T-helper 1 cell treated with Interleukin-12 subunit alpha and Interleukin-12 subunit beta and Interleukin-4 antibody, amounts not matched to agents 30 ng/mL and 1 ng/mL, for 36 hours (primary cell): ENCODE measurements around the gene DTNB. TPM values are rescaled to one million over a fixed set of nuclear protein-coding genes. Genes with fewer than 3 reads are reported as not detected.

Experiments
- intact Hi-C: fragments of 100-400 bp; cut with micrococcal nuclease; formaldehyde crosslinking; loops from one replicate; pipeline ENCODE4 v1.15.1; 2024
- total RNA-seq: library from RNA; stranded (reverse); gene quantifications from 2 replicates; pipeline ENCODE4 v1.2.3, GENCODE V29; 2022

DTNB gene
- total RNA-seq, 1 donor from 2014 or later, result 28.9 TPM

DNA sequence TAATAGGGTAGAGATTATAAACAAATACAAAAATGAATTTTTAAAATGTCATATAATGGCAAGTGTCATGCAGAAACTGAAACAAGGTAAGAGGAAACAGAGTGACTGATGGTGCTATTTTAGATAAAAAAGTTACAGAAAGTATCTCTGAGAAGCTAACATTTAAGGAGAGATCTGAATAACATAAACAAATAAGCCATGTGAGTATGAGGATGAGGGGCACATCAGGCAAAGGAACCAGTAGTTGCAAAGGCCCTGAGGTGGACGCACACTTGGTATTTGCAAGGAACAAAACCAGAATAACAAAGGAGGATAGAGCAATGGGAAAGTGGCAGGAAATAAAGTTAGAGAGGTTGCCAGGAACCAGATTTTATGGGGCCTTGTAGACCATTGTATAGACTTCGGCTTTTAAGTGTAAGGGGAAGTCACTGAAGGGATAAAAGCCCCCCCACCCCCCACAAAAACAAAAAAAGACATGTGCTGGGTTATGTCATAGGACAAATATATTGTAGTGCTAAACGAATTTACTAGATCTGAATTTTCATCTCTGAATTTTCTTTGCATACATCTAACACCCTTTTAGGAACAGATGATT is 159.2 kb downstream of the DTNB start:
- intact Hi-C loops, result no loop called here

DNA sequence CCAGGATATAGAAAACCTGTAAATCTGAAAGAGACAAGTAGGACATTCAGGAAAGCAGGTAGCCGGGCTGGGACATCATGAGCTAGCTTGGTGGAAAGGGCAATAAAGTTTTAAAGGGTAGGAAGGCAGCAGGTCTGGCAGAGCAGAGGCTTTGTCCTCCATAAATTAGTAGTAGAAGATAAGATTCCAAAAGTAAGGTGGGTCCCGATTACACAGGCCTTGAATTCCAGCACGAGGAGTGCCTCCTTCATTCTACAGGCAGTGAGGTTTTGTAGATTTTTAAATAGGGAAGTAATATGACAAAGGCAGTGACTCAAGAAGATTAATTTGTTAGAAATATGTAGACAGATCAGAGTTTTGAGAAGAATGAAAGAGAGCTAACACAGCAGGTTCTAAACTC is 160.7 kb downstream of the DTNB start:
- intact Hi-C loops, result no loop called here

DNA sequence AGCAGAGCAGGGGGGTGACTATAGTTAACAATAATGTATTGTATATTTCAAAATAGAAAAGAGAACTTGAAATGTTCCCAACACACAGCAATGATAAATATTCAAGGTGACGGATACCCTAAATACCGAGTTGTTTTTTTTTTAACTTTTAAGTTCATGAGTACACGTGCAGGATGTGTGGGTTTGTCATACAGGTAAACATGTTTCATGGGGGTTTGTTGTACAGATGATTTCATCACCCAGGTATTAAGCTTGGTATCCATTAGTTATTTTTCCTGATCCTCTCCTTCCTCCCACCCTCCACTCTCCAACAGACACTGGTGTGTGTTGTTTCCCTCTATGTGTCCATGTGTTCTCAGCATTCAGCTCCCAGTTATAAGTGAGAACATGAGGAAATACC is 167.2 kb downstream of the DTNB start:
- intact Hi-C loops, result no loop called here

DNA sequence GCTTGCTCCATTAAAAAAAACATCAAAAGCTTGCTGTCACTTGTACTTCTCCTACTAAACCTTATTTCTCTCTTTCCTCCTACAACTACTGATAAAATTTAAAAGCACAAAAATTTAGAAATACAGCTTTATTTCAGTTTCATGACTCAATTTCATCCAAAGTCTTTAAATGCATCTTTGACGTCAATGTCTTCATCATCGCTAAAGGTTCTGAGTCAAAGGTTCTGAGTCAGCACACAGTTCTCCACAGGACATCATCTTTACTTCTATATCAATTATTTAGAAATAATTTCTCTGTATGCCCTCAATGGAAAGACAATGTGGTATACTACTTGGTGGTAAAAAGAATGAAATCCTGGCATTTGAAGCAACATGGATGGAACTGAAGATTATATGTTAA is 167.8 kb downstream of the DTNB start:
- intact Hi-C loops, result no loop called here

DNA sequence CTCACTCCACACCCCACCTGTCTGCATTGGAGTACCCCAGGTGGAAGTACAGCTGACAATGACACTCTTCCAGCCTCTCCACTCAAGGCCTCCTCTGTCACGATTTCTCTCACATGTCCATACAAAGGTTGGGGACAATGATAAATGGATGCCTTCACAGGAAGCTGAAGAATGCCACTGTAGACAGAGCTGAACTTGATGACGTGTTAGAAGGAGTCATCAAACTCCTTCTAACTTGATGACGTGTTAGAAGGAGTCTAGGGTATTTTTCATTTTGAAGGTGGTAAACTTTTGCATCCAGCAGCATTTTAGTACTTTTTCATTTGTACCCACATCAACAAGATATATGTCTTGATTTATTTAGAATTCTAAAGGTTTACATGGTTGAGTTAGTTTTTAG is 168.2 kb downstream of the DTNB start:
- intact Hi-C loops, result no loop called here

DNA sequence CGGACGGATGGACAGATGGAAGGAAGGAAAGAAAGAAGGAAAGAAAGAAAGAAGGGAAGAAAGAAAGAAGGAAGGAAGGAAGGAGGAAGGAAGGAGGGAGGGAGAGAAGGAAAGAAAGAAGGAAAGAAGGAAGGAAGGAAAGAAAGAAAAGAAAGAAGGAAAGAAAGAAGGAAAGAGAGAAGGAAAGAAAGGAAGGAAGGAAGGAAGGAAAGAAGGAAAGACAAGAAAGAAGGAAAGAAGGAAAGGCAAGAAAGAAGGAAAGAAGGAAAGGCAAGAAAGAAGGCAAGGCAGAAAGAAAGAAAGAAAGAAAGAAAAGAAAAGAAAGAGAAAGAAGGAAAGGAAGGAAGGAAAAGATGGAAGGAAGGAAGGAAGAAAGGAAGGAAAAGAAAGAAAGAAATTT is 169.1 kb downstream of the DTNB start:
- intact Hi-C loops, result no loop called here

DNA sequence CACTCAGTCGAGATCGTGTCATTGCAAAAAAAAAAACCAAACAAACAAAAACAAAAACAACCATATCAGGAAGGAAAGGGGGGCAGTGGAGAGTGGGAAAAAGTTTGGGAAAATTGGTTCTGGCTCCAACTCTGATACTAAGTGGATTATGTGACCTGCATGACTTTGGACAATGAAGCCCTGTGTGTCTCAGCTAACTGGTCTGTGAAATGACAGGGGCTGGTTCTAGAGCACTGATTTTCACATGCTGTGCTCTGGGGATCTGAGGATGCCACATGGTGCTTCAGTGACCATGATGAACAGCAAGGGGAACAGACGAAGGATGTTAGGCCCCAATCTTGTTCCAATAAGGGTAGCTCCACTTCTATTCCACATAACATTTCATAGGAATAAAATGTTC is 174.2 kb downstream of the DTNB start:
- intact Hi-C loops, result no loop called here

DNA sequence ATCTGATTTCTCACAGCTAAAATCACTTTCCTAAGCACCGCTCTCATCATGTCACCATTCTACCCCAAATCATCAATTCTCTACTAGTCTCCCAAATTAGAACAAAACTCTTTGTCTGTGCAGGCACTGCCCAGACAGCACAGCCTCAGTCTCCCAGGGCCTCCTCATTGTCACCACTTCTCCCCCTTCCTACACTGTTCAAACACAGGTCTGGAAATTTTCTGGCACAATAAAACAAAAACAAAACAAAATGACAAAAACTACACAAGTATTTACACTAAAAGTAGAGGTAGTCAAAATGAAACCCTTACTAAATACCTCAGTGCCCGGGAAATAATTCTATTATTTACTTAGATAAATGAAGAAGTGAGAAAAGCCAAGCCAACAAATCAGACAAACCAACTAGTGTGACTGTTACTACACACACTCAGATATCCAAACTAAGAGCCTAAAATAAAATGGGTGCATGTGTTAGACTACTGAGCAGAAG is 175.4 kb downstream of the DTNB start:
- intact Hi-C loops, result no loop called here

DNA sequence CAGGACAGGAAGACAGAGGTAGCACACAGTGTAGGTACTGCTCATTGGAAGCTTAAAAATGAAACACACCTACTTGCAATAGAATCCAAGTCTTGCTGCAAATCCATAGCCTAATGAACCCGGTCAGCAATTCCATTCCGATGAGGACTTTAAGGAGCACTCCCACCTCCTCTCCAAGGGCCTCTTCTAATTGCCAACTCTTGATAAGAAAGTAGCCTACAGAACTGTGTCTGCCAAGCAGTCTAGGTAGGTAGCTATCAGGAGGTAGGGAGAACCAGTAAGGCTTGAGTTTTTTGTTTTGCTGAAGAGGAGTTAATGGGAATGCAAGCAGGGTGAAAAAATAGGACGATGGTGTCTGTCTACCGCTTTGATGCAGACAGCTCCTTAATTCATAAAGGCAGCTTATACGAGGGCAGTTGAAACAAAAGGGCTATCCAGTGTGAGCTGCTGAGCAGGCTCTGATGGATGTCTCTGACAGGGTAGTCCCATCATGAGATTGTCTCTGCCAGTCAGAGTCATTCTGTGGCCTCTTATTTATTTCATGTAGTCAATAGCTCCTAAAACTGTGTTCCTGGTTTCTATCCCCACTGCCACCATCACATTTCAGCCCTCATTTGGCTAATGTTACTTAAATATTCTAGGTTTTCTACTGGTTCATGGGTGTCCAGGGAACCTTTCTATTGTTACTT is 176.0 kb downstream of the DTNB start:
- intact Hi-C loops, result no loop called here

DNA sequence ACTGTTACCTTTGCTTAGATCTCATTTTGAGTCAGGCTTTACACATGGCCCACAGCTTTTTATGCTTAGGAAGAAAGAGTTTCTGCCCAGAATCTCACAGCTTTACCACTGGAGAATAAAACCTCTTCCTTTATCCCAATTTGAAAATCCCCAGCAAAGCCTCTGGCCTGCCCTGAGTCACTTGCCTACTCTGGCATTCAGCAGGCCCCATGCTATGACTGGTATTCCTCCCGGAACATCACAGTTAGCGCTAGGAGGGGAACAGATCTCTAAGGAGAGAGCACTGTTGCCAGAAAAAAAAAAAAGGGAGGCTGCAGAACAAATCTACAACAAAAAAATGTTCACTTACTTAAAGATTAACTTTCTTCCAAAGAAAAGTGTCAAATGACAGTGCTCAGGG is 178.8 kb downstream of the DTNB start:
- intact Hi-C loops, result no loop called here

DNA sequence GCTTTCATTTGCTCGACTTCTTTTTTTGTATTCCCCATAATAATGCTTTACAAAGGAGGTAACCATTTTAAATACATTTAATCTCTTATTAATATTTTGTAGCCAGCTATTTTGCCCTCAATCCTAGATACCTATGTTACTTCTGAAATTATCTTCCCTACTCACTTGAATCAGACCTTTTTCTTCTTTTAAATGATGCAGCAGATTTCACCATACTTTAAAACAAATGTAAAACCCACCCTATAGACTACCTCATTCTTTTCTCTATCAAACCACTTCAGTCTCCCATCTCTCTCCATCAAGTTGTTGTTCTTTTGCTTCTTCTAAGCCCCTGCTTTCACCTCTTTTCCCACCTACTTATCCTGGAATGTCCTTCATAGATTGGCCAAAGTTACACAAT is 180.2 kb downstream of the DTNB start:
- intact Hi-C loops, result no loop called here

DNA sequence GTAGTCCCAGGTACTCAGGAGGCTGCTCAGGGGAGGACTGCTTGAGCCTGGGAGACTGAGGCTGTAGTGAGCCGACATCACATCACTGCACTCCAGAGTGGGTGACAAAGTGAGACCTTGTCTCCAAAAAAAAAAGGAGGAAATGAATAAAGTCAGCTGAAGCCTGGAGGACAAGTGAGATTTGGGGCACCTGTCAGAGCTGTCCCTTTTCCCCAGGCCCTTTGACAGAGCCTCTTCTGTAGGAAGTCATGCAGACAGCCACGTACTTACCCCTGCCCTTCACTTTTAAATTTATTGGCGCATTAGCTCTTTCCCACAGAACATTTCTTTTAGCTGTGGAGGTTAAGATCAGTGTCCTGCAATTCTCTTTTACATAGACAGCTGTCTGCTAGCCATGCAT is 180.7 kb downstream of the DTNB start:
- intact Hi-C loops, result no loop called here

DNA sequence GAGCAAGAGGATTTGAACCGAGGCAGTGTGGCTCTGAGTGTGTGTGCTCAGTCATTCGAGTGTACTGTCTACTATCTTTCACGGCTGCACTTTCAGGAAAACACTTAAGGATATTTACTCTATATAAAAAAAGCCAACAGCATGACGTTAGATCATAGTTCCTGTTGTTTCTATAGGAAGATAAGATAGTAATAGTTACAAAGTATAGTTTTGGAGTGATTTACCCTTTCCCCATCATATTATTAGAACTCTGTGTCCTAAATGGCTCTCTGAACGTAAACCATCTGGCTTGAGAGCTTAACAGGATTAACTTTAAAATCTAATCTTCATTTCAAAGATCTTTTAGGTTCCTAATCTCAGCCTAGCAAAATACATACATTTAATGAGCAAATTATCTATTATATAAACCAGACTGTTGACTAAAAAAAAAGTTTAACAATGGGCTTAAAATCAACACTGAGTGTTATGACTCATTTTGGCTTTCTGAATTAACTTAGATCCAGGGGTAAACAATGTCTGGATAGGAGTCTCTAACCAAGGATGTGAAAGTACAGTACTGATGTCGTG is 181.3 kb downstream of the DTNB start:
- intact Hi-C loops, result no loop called here

DNA sequence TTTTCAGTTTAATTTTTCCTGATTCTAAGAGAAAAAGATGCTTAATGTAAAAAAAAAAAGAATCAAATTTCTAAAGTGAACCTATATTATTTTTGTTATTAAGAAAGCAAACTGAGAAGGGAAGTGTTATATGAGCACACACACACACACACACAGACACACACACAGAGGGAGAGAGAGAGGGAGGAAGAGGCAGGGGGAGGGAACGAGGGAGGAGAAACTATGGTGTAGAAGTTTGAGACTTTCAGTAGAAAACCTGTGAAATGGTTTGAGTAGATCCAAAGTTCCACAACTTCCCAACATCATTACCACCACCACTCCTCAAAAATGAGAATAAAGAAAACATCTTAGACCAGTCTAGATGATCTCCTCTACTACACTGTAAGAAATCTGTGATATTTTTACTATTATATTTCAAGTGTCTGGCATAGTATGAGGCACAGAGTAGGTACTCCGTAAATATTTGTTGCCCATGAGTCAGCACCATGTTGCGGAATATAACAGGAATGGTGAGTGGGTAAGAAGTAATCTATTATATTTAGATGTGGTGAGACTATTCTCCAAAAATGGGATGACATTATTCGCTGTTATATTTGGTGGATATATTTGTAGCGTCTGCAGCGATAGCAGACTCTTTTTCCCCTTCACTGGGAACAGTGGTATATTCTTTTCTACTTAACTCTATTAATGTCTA is 182.2 kb downstream of the DTNB start:
- intact Hi-C loops, result no loop called here

DNA sequence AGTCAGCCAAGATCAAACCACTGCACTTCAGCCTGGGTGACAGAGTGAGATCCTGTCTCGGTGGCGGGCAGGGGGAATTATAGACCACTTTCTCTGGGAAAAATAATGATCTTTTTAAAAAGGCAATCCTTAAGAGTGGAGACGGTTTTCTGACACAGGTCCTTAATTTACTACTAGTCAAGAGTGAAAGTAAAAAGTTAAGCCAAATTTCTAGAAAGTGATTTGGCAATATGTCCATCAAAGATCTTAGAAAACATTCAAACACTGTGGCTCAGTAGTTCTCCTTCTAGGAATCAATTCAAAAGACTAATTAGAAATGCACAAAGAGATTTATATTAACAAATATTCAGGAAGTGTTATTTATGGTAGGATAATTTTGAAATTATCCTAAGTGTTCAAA is 183.2 kb downstream of the DTNB start:
- intact Hi-C loops, result no loop called here

DNA sequence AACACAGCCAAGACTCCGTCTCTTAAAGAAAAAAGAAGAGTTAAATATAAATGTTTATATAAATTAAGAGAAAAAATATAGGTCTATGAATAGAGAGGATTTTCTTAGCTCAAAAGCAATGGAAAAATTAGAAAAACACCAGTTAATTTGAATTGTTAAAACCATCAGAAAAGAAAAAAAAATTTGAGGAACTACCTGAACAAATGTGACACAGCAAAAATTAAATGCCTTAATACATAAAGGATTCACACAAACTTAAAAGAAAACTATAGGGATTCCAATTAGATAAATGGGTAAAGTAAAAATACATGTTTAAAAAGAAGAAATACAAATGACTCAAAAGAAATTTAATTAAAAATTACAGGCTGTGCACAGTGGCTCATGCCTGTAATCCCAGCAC is 183.7 kb downstream of the DTNB start:
- intact Hi-C loops, result no loop called here

DNA sequence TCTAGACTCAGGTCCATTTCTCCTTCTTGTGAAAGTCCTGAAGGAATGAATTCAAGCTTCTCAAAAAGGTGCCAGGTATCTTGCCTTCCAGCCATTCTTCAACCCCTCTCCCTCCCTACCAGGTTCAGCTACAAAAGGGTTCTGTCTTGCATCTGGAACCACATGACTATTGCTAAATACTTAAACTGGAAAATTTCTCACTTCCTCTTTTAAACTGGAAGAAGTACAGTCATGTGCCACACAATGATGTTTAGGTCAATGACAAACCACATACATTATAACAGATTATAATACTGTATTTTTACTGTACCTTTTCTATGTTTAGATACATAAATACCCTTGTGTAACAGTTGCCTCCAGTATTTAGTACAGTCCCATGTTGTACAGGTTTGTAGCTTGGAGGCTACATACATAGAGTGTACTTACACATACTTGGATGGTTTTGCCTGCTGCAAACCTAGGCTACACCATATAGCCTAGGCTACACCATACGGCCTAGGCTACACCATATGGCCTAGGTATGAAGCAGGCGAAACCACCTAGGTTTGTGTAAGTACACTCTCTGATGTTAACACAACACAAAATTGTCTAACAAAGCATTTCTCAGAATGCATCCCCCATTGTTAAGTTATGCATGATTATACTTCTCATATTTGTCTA is 189.6 kb downstream of the DTNB start:
- intact Hi-C loops, result no loop called here

DNA sequence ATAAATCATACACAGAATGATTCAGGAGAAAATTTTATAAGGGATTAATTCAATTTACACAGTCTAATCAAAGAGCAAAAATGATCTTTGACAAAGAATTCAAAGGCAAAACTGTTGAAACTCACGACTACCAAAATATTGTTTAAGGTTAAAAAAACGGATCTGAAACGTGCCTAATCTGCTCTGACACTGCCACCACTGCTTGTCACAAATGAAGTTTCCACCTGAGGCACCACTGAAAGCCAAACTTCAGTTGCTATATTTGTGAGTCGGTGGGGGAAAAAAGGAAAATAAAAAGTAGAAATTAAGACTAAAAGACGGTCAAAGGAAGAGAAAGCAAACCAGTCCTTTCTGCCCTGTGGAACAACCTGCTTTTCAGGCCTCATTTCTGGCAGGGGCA is 191.0 kb downstream of the DTNB start:
- intact Hi-C loops, result no loop called here

DNA sequence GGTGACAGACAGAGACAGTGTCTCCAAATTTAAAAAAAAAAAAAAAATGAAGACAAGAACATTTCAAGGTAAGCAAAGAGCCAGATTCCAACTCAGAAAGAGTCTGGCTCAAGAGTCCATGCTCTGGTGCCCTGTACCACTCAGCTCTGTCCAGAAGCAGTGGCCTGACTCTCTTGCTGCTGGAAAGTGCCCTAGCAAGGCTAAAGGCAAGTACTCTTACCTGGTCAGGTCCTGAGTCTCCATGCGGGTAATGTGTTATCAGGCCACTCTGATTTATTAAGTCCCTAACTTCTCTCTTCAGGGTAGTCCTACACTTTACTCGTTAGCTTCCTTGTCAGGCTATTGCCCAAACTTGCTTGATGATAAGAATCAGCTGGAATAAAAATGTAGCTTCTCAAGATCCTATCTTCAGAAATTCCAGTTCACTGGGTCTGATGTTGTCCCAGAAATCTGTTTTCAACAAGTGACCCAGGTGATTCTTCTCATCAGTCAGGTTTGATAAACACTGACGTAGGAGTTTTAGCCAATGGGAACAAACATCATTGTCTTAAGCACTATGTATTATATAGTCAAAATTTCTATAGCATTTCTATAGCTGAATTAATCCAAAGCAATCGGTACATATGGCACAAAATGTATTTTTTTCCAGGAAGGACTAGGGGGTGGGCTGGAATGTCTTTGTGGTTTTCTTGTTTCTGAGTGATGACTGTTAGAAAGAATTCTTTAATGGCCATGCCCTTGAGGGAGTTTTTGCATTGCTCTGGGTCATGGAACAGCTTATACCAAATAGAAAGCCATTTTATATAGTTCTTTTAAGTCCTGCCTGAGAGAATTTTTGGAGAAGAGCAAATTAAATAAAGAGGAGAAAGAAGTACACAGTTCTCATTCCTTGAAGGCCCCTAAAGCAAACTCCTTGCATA is 191.7 kb downstream of the DTNB start:
- intact Hi-C loops, result no loop called here

DNA sequence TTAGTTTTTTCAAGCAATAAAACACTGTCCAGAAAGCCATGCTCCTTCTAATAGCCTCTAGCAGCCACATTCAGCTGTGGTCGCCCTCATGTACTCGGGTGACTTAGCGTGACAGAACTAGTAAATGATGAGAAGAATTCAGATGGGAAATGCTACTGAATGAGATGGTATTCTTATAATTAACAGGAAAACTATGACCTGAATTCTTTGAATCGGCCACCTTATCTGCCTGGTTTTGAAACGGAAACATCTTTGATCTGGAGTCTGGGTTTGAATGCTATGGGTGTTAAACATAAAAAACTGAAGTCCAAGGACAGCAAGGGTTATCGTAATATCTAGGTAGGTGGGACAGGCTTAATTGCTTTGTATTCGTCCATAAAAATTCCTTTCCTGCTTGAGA is 192.8 kb downstream of the DTNB start:
- intact Hi-C loops, result no loop called here

DNA sequence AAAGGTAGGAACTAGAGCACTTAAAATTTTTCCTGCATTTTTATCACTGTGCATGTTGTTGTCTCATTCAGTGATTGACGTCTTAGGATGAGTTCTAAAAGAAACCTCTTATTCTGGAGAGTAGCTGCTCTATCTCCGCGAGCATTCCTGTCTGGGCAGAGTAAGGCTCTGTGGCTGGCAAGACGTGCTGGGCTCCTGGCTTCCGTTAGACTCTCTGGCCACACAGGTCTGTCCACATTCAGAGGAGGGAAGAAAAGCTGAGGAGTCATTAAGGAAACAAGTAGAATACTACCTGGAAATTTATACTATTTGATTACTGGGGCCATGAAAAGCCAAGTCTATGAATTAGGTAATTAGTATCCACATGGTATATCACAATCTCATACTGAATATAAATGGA is 193.6 kb downstream of the DTNB start:
- intact Hi-C loops, result no loop called here
